Stimulated activated CD4-positive, alpha-beta T cell treated with anti-CD3 and anti-CD28 coated beads, TNF-alpha, amount 100 ng/mL, for 24 hours (primary cell): ENCODE data around the gene DGKG.

Experiments
- DNase-seq, 3 experiments: peaks; one replicate each; pipeline ENCODE4 v3.0.0-alpha.2; 2020; ENCODE audit warnings: low read depth in 3 of 3

DGKG gene

DNA sequence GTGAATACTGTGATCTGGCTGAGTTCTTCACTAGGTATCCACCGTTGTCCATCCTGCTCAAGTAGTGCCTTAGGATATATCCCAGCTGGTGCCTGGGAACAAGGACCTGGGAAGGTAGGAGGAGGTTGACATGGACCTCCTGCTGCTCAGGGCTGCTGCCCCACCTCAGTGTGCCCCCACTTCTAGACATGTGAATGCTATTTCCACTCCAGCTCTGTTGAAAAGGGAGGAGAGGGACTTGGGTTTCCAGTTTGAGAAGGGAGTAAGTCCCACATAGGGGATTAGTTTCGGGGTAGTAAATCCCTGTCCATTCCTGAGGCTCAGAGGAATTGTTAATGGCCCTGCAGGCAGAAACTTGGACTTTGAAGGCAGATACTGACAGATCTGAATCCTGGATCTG is 220.2 kb downstream of the DGKG start:
- no peak for DNase-seq

DNA sequence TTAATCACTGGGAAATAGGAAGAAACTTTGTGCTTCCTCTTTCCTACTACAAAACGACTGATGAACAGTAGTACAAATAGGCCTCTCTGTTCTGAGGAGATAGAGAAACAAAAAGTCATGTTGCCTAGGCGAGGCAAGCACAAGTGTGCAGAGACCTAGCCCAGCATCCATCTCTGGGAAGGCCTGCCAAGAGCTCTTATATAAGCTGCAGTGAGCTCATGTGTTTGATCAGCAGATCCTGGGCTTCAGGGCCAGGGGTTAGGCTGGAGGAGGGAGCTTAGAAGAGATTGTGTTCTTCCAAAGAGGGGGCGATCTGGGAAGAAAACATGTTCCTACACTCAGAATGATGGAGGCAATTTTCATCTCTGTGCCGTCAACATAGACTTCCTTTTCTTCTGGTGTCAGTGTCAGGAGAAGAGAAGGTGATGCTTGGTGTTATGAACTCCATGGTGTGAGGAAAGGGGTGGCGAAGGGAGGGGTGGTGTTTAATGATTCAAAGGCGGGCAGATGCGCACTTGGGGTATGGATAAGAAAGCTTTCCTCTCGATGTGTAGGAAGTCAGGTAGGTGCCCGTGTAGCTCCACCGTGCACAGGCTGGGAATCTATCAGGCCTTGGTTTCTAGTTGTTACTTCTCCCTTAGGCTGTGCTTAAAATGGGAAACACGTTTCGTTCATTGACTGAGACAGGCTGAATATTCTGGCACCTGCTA is 223.6 kb downstream of the DGKG start:
- DNase-seq, result no peak

DNA sequence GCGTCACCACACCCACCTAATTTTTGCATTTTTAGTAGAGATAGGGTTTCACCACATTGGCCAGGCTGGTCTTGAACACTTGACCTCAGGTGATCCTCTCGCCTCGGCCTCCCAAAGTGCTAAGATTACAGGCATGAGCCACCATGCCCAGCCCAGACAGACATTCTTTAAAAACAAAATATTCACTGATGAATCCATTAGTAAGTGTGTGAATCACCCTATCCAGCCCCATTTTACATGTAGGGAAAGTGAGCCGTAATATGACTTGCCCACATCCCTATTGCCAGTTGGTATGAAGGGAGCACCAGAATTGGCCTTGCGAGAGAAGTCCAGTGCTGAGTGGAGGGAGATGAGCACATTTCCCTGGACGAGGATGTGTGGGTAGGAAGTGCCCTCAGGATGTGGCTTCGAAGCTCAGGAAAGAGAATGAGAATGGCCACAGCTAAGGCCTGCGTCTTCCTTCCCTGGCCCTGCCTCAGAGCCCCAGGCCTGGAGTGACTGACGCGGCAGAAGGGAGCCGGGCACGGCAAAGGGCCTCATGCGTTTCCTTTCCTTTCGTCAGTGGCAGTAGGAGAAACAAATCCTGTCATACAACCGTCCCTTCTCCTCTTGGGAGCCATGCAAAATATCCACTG is 224.9 kb downstream of the DGKG start:
- no peak for DNase-seq

DNA sequence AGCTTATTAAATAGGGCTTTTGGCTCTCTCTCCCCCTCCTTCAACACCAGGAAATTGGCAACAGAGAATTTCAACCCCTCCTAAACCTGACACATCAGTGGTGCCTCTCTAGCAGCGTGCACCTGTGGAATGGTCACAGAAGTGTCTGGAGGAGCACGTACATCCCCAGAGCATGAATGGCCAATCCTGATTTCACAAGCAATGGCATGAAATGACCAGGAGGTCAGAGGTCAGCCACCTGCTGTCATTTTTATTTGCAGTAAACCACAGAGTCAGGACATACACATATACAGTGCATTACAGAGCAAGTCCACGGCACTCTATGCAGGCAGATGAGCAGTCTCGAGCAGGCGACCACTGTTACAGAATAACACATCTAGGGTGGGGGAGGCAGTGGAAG is 228.1 kb downstream of the DGKG start:
- no peak for DNase-seq

DNA sequence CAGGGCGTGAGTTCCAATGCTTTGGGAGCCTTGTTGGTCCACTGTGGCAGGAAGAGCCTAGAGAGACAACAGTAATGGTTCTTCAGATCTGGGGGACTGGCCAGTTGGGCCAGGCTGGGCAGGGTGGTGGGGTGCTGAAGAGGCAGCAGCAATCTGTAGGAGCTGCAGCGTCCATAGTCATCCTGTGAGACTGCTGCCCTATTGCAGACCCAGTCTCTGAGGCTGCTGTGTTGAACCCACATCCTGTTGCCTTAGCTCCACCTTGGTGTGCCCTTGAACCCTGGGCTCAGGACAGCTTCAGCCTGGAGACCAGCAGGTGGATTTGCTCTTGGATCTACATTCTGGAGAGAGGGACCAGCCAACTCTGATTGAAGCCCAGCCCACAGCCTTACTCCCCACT is 229.5 kb downstream of the DGKG start:
- DNase-seq, result no peak

DNA sequence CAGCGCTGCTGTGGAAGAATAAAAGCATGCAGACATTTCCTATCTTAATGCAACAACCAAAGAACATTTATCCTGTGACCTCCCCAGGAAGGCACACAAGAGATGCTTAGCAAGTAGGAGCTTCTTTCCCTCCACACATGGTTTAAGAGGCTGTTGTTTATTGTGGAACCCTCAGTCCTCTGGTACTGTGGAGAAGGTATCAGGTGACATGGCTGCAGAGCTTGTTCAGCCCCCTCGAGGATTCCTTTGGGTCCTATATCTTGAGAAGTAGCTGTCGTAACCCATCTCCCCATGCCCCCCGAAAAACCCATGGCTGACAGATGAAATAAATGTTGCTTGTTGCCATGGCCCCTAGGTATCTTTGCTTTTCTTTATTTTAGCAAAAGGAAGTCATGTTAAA is 232.8 kb downstream of the DGKG start:
- no peak for DNase-seq

DNA sequence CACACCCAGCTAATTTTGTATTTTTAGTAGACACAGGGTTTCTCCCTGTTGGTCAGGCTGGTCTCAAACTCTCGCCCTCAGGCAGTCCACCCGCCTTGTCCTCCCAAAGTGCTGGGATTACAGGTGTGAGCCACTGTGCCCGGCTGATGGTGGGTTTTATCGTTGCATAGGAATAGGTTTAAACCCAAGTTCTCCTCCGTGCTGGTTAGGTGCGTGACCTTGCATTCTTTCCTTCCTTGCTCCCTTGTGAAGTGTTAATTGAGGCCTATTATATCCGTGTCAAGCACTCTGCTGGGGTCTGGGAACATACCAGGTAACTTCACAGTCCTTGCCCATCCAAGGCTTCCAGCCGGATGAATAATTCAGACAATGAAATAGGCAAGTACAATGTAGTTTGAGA is 233.9 kb downstream of the DGKG start:
- DNase-seq, result no peak

DNA sequence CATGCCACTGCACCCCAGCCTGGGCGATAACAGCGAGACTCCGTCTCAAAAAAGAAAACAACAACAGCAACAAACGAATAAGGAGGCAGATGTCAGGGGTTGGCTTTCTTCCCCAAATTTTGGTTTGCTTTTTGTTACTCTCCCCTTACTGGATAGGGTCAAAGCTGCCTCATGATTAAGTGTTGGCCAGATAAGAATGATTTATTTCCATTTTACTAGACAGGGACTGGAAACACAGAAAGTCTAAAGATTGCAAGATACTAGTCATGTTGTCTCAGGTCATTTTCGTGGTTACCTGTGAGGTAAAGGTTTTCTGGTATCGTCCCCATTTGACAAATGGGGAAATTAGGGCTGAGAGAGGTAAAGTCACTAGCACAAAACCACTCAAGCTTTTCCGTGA is 234.6 kb downstream of the DGKG start:
- DNase-seq, result no peak

DNA sequence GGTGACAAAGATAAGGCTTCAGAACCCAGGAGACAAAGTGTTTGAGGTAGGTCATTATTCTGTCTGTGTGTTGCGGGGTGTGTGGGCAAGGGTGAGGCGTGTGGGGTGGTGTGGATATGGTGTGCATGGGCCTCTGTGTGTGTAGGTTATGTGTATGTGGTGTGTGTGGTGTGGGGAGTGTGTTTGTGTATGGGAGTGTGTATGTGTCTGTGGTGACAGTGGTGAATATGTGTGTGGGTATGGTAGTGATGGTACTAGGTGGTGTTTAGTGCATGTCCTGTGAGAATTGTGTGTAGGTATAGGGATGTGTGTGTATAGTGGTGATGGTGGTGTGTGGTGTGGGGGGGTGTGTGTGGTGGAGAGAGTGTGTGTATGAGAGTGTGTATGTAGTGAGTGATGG is 236.9 kb downstream of the DGKG start:
- DNase-seq, result no peak

DNA sequence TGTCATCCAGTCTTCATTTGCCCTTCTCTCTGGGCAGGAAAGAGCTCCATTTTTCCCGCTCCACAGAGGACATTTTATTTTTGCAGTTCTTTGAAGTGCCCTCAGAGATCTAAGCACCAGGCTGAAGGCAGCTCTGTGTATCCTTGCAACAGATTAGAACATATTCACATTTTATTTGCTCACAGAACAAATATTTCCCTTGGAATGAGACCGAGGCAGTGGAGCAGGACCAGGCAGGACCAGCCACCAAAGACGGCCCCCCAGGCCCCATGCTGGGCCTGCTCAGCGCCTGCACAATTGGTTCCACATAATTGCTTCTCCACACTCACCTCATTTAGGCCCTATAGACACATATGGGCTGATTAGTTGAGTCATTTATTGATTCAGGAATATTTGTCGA is 237.4 kb downstream of the DGKG start:
- DNase-seq, result no peak

DNA sequence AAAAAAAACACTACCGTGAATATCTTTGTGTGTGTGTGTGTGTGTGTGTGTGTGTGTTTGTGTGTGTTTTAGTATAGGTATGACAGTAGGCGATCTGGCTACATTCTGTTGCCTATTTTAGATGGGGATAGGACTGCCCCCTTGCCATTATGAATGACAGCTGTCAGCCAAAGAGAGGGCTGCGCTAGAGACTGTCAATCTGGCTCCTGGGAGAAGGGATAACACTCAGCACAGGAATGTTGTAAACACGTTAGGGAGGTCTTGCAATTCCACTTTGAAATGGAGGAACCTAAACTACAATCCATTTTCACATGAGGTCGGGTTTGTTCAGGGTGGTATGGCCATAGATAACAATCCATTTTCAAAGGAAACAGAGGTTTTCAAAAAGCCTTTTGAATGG is 239.0 kb downstream of the DGKG start:
- no peak for DNase-seq

DNA sequence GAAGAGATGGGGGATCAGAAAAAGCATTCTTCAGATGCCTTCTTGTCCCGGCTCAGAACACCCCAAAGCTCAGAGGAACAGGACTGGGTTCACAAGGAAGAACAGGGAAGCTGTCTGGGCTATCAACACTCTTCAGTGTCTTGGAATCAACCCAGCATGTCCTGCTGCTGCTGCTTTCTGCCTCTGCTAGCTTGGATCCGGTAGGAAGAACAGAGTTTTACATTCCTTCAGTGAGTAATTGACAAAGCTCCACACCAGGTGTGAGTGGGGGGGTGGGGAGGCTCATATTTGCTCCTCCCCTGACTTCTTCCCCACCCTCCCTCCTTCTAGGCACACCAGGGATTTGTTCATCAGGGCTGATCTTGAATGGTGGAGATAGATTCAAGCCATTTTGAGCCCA is 240.1 kb downstream of the DGKG start:
- DNase-seq, result no peak

DNA sequence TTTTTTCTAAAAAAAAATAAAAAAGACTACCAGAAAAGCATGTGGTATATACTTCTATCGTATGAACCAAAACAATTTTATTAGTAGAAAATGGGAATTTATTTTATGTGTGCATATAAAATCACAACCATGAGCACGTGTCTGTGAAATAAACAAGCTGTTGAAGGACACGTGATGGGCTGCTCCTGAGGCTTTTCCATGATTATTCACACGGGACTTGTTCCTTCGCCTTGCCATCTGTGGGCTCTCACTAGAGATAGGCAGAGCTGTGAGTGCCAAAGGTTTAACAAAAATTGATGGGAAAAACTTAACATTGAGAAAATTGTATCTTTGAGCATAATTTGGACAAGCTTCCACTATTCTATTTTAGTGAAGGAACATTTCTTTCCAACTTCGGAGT is 240.8 kb downstream of the DGKG start:
- DNase-seq, result no peak

DNA sequence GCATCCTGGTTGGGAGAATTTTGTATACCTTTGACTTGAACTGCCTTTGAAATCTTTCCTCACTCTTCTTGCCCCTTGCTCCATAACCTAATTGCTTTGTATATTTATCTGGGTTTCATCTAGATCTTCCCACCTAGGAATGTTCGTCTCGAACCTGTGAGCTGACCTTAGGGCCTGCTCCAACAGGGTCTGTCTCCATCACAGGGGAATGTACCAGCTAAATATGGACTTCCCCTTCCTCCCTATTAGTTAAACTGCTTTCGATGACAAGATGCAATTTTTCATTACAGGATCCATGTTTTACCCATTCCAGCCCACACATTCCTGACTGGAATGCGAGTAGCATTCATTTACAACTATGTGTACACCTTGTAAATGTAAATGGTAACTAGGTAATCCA is 242.5 kb downstream of the DGKG start:
- DNase-seq, result no peak

DNA sequence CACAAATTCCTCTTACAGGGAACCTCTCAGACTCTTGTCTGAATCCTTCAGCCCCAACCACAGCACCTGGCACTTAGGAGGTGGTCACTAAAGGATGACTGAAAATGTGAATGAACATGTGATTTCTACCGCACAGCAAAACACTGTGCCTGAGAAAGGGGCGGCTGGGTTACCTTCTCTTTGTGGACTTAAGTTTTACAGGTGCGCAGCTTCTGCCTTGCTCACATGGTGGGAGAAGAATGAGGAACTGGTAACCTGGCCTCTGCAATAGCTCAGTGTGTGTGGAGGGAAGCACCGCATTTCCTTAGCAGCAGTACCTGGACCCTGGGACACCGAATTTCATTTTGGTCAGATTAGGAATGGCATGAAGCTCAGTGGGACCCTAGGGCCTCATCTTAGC is 243.3 kb downstream of the DGKG start:
- DNase-seq, result no peak

DNA sequence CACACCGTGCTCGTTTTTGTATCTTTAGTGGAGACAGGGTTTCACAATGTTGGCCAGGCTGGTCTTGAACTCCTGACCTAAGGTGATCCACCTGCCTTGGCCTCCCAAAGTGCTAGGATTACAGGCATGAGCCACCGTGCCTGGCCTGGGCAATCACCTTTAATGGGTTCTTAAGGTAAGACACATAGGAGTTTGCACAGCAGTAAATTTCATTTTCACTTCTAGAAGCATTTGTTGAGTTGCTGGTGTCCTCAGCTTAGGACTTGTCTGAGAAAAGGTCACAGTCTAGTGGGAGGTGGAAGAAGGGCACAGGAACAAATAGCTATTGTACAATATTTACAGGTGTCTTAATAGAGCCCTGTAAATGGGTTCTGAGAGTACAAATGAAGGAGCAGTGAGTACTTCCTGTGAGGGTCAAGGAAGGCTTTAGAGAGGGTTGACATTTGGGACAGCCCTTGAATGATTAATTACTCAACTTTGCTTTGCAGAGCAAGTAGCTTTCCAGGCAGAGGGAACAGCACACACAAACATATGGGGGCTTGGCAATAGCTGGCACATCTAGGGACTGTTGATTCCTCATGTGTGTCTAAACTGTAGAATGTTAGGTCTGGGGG is 244.4 kb downstream of the DGKG start:
- DNase-seq, result no peak

DNA sequence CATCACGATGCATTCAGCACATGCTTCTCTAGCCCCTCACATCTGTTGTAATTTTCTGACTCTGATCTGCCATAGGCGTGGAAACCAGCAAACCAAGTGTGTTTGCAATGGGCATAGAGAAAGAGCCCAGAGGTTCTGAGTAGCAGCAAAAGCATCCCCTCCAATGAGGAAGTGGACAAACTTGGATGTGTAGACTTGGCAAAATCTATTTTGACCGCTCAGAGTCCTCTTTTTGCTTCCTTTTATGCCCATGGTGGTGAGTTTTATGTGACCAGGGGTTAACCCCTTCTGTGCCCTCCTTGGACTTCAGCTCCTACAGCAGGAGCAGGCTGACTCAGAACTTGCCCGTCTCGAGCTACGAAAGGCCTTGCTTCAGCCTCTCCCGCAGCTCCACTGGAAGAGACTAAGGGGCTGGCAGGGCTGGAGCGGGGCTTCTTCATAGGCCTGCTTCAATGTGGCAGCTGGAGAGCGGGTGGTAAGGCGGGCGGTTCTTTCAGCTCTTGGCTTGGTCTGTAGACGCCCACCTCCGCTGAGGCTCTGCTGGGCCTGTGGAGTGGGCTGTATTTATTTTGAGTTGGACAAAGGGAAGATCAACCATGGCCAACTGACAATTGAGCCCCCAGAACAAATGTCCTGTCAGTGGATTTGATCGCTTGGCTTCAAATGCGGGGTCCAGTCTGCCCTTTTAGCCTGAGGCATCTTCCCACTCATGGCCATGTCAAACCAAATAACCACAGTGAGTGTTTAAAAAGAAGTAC is 246.6 kb downstream of the DGKG start:
- no peak for DNase-seq

DNA sequence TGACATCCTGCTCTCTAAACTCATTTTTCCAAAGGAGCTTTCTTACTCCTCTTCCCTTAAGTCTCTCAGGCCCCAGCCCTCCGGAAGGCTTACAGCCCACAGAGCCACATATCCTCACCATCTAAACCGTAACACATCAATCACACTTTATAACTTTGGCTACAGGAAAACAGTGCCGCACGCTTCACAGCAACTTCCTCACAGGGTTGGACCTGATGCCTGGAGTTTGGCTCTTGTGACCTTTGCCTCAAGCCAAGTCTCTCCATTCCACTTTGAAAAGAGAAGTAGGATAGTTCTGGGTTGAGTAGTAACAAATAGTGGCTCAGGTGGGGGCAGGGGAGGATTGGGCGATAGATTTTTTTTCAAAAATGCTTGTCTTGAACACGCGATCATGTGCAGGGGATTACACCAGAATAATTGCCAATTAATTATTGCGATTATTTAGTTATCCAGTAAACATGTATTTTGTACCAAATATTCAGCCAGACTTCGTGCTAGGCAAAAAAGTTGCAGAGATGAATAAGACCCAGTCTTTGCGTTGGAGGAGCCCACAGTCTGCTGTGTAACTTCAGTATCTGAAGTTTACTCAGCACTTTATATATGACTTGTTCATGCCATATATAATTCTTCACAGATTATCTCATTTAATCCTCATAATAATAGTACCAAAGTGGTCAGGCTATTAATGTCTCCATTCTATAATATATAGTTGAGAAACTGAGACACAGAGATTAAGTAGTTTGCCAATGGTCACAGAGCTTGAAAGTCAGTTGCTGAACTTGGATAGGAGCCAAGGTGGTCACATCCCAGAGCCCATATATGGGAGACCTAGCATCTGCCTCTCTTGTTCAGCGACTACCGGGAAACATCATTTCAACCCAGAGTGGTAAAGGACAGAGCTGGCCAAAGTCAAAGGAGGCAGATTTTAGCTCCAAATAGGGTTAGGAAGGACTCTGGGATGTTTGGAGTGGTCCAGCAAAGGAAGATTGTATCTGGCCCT is 250.8 kb downstream of the DGKG start:
- no peak for DNase-seq

DNA sequence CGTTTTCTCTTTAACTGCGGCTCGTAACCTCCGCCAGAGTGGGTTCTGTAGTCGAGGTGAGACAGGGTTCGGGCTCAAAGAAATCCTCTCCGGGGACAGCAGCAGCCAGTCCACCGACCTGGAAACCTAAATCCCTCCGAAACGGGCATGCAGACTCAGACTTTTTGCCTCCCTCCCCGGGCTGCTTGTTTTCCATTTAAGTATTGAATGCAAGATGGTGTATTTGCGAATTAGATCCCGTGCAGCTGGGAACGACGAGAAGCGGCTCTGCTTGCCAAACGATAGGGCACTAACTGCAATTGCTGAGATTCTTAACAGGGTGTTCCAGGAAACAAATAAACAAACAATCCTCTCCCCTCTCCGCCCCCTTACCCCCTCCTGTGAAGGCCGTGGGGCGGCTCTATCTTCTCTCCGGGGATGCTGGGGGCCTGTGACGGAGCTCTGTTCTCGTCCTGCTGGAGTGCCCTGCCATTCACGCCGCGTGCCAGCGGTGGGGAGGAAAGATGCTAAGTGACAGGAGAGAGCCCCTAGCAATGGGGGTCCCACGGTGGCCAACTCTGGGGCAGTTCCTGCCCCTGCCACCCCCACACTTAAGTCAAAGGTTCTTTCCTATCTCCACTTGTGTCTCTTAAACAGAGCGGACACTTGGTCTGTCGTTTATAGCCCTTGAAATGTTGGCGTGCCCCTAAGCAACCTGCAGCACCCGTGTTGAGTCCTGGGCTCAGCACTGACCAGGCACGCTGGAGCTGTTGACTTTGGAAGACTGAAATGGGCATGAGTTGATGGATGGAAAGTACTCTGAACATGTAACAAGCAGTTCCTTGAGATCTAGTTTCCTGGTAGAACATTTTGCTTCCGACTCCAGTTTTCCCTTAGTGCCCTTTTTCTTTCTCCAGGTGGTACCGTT is 251.9 kb downstream of the DGKG start:
- no peak for DNase-seq
